Psoas muscle (tissue), 8 donors: Measurements from ENCODE around the gene EYS. TPM values are rescaled to one million over a fixed set of nuclear protein-coding genes. Genes with fewer than 3 reads are reported as not detected.

ENCODE experiments used
- ATAC-seq, 4 donors: fragments of 200-7000 bp; cut with Tn5 transposase; one replicate each; pipeline ENCODE4 v1.9.1; 2020; ENCODE audit warnings: moderate library complexity in 3 of 4, mild to moderate bottlenecking in 2 of 4
- DNase-seq, 2 donors: peaks; one replicate each; pipeline ENCODE4 v3.0.0-alpha.2; 2020
- H3K27ac ChIP-seq: fragments of 200-600 bp; one replicate; pipeline ENCODE4 v1.8.0; 2022
- H3K27me3 ChIP-seq, 3 donors: fragments of 200-600 bp in 1 of 3; one replicate each; pipeline versions ENCODE4 v1.6.1 to v1.8.0; 2013 to 2022; ENCODE audit warnings: low read length in 2 of 3, mild to moderate bottlenecking in 2 of 3, moderate library complexity in 1 of 3; ENCODE audit not compliant: insufficient read depth in 3 of 3
- H3K36me3 ChIP-seq, 2 donors: fragments of 200-600 bp in 1 of 2; one replicate each; pipeline versions ENCODE4 v1.6.1 to v1.8.0; 2013 to 2022; ENCODE audit warnings: low read depth in 1 of 2, mild to moderate bottlenecking in 1 of 2, moderate library complexity in 1 of 2; ENCODE audit not compliant: insufficient read depth in 1 of 2
- H3K4me1 ChIP-seq: fragments of 200-600 bp; one replicate; pipeline ENCODE4 v1.8.0; 2022
- H3K4me3 ChIP-seq: fragments of 200-600 bp; one replicate; pipeline ENCODE4 v1.8.0; 2022; ENCODE audit warnings: mild to moderate bottlenecking
- H3K9me3 ChIP-seq: fragments of 200-600 bp; one replicate; pipeline ENCODE4 v1.8.0; 2022
- WGBS, 3 donors: extraction: QIAGEN DNeasy Blood & Tissue Kit; methylation state at CpG; one replicate each; pipeline versions ENCODE4 v1.1.6 to v1.1.7; 2013; 5-methylcytosine and 5-hydroxymethylcytosine counted together
- intact Hi-C, 2 donors: fragments of 100-400 bp; cut with DNase I; formaldehyde crosslinking; loops; one replicate each; pipeline versions ENCODE4 v1.11.0 to v1.14.2; 2022
- polyA plus RNA-seq, 3 donors: library from polyadenylated mRNA; stranded (reverse); fragments of 200-250 nt; gene quantifications; one replicate each; pipeline ENCODE4 v1.2.3, GENCODE V29; 2013
- total RNA-seq, 4 donors: library from RNA; stranded (reverse); fragmentation: NEBNext Ultra II Directional in 2 of 4; extraction: Animal tissue kit (Norgen Biotek cat#: 25700) in 2 of 4; gene quantifications; one replicate each; pipeline versions ENCODE4 v1.2.1 to v1.2.4, GENCODE V29; 2021 to 2023
- TF ChIP-seq, protein P1 (sequence below): fragments of 200-600 bp; IDR thresholded peaks from one replicate; pipeline ENCODE4 v1.8.0; 2022; ENCODE audit warnings: antibody characterized with exemption
- donor health status: healthy with polysubstance abuse.
- donor health status: DM: no; HTN: no; CAD: no; lungs with moderate emphysema.
- donor health status: Bipolar disorder and iron deficiency.
- donor health status: healthy.
- donor health status: DM: yes; HTN: yes; CAD: no.
- donor health status: DM: no; HTN: no; CAD: no.
- donor health status: DM: no; HTN: no; CAD: no.
- donor health status: DM: yes; HTN: yes; CAD: no.

Gene EYS
- total and polyA plus RNA-seq, 7 donors = under 0.01 TPM; not detected in 6

DNA sequence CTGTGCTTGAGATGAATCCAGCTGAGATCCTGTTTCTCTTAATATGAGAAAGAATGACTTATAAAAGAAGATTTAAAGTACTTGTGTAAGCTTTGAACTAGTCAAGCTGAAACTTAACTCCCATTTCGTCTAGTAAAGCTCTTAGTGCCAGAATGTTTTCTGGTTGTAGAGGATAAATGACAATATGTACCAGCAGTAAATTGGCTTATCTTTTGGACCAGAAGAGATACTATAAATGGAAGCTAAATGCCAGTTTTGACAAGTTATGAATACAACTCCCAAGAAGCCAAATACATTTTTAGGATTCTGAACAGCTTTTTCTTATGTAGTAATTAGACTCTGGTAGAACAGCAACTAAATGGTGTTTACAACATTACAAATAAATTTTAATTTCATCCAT lies 608.7 kb downstream of the EYS start:
- DNase-seq (no peak), ATAC-seq (no peak)
- Histone ChIP-seq H3K27me3 (no peaks in the 10 kb centered on the region), H3K4me3 (no peak overlapping the region), H3K9me3 (no peaks in the 10 kb centered on the region), H3K4me1 (no peaks in the 10 kb centered on the region), H3K36me3 (no peaks in the 10 kb centered on the region), H3K27ac (no peak overlapping the region)
- intact Hi-C loops = no loop called here
- TF ChIP-seq, protein P1, sequence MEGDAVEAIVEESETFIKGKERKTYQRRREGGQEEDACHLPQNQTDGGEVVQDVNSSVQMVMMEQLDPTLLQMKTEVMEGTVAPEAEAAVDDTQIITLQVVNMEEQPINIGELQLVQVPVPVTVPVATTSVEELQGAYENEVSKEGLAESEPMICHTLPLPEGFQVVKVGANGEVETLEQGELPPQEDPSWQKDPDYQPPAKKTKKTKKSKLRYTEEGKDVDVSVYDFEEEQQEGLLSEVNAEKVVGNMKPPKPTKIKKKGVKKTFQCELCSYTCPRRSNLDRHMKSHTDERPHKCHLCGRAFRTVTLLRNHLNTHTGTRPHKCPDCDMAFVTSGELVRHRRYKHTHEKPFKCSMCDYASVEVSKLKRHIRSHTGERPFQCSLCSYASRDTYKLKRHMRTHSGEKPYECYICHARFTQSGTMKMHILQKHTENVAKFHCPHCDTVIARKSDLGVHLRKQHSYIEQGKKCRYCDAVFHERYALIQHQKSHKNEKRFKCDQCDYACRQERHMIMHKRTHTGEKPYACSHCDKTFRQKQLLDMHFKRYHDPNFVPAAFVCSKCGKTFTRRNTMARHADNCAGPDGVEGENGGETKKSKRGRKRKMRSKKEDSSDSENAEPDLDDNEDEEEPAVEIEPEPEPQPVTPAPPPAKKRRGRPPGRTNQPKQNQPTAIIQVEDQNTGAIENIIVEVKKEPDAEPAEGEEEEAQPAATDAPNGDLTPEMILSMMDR = no peak
- whole genome bisulfite sequencing, 3 donors = 18 to 40% (median 24%) methylated on average over 1 of the region's 1 CpG

- Histone ChIP-seq H3K27me3 (no peaks in the 10 kb centered on the region), H3K27ac (no peak overlapping the region), H3K4me1 (no peaks in the 10 kb centered on the region), H3K9me3 (no peaks in the 10 kb centered on the region), H3K36me3 (no peaks in the 10 kb centered on the region), H3K4me3 (no peak overlapping the region)
- TF ChIP-seq, protein P1 = no peak
- ATAC-seq = no peak
- intact Hi-C loops = no loop called here
- DNase-seq = no peak
- WGBS, 3 donors = 87 to 90% (median 88%) methylated on average over 8 of the region's 8 CpGs
Measured at GRCh38 chr6:65091561-65091960, 615.5 kb downstream of the EYS start.

DNA sequence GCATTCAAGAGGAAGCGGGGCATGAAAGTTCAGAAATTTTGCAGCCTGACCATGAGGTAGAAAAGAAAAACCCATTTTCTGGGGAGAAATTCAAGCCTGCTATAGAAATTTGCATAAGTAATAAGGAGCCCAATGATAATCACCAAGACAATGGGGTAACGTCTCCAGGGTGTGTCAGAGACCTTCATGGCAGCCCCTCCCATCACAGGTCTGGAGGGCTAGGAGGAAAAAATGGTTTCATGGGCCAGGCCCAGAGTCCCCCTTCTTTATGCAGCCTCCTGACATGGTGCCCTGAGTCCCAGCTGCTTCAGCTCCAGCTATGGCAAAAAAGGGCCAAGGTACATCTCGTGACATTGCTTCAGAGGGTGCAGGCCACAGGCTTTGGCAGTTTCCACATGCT lies 618.5 kb downstream of the EYS start:
- Histone ChIP-seq H3K4me1 (no peaks in the 10 kb centered on the region), H3K27ac (no peak overlapping the region), H3K9me3 (no peaks in the 10 kb centered on the region), H3K4me3 (no peak overlapping the region), H3K36me3 (no peaks in the 10 kb centered on the region), H3K27me3 (no peaks in the 10 kb centered on the region)
- TF ChIP-seq, protein P1 = no peak
- DNase-seq (no peak), ATAC-seq (no peak)
- 82 to 92% (median 91%) methylated on average over 3 of the region's 3 CpGs for WGBS, 3 donors
- intact Hi-C loops = no loop called here

DNA sequence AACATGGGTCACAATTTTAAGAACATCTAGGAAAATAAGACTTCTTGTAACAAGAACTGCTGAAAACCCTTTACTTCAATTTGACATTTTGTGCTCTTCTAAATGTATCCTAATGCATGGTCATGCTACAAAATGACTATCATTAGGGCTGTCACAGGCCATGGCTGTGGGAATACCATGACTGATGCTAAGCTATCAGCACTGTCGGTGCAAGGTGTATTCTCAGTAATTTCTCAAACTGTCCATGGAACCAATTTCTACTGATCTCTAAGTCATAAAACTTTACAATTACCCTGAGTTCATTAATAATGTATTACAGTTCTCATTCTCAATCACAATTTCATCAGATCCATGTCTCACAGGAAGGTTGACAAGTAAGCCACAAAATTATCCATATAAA lies 625.3 kb downstream of the EYS start:
- no peak for ATAC-seq
- 72 to 85% (median 84%) methylated on average over 1 of the region's 1 CpG for WGBS, 3 donors
- intact Hi-C loops = no loop called here
- no peaks in the 10 kb centered on the region for H3K36me3 ChIP-seq
- TF ChIP-seq, protein P1 = no peak
- H3K4me3 ChIP-seq = no peak overlapping the region
- H3K4me1 ChIP-seq = no peaks in the 10 kb centered on the region
- no peak for DNase-seq
- H3K27ac ChIP-seq = no peak overlapping the region
- no peaks in the 10 kb centered on the region for H3K27me3 ChIP-seq
- no peaks in the 10 kb centered on the region for H3K9me3 ChIP-seq

- Histone ChIP-seq H3K9me3 (no peaks in the 10 kb centered on the region), H3K27me3 (no peaks in the 10 kb centered on the region), H3K36me3 (no peaks in the 10 kb centered on the region), H3K4me1 (no peaks in the 10 kb centered on the region), H3K27ac (no peak overlapping the region), H3K4me3 (no peak overlapping the region)
- TF ChIP-seq, protein P1 = no peak
- ATAC-seq = no peak
- intact Hi-C loops = no loop called here
- DNase-seq = no peak
Measured at GRCh38 chr6:65075705-65076230, 631.3 kb downstream of the EYS start.
